ENCODE data around the gene GABBR2. TPM values are rescaled to one million over a fixed set of nuclear protein-coding genes. Genes with fewer than 3 reads are reported as not detected.

Gene GABBR2
- total RNA-seq, 2 experiments from 2014 or later, result not detected

DNA sequence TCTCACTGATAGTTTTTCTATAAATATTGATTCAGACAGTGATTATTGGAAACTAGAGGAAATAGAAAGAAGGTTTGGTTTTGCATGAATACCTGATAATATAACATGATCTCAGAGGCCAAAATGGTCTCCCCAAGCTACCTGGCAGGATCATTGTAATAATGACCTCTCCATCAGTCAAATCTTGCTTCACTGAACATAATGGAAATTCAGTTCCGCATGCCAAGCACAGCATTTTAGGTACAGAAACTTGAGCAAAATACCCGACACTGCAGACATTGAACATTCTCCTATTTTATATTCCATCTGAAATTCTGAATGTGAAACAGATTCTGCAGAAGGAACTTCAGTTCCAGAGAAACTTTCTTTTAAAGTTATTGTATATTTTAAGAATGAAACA lies 444.2 kb downstream of the GABBR2 start:
- no peaks in the 10 kb centered on the region for H3K4me1 ChIP-seq (ENCODE audit: insufficient read depth, low read length, poor library complexity, severe bottlenecking)
- DNase-seq (ENCODE audit: low spot score), result no peak
- CTCF ChIA-PET (ENCODE audit: unreplicated experiment), result no interaction called here
- H3K9me2 ChIP-seq (ENCODE audit: insufficient read depth, low read length), result no peaks in the 10 kb centered on the region
- no peaks in the 10 kb centered on the region for H3K9me3 ChIP-seq (ENCODE audit: low read length)
- H3K4me2 ChIP-seq (ENCODE audit: low read length), result no peak overlapping the region
- no peak for TF ChIP-seq EZH2phosphoT487 (IDR thresholded peaks at IDR 0.05; ENCODE audit: borderline replicate concordance, low read depth, low read length)
- TF ChIP-seq, protein P1, sequence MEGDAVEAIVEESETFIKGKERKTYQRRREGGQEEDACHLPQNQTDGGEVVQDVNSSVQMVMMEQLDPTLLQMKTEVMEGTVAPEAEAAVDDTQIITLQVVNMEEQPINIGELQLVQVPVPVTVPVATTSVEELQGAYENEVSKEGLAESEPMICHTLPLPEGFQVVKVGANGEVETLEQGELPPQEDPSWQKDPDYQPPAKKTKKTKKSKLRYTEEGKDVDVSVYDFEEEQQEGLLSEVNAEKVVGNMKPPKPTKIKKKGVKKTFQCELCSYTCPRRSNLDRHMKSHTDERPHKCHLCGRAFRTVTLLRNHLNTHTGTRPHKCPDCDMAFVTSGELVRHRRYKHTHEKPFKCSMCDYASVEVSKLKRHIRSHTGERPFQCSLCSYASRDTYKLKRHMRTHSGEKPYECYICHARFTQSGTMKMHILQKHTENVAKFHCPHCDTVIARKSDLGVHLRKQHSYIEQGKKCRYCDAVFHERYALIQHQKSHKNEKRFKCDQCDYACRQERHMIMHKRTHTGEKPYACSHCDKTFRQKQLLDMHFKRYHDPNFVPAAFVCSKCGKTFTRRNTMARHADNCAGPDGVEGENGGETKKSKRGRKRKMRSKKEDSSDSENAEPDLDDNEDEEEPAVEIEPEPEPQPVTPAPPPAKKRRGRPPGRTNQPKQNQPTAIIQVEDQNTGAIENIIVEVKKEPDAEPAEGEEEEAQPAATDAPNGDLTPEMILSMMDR (conservative IDR thresholded peaks at IDR 0.05; ENCODE audit: low read length), result no peak
- H4K20me1 ChIP-seq (ENCODE audit: insufficient read depth, low read length), result no peaks in the 10 kb centered on the region
- POLR2A ChIA-PET, result interaction anchor here (0.6 kb wide), 1 partner anchor 497 kb away, joined by 3 read pairs; no protein-coding TSS in a partner anchor
- H3K27ac ChIP-seq (ENCODE audit: low read depth, low read length, poor library complexity, severe bottlenecking), result no peak overlapping the region
- BruUV-seq (replicated peaks), result no TSS peak
- no peak overlapping the region for H3K4me3 ChIP-seq (ENCODE audit: low read depth, low read length, poor library complexity, severe bottlenecking)
- no peak overlapping the region for H2AFZ ChIP-seq (ENCODE audit: low read length)
- no peaks in the 10 kb centered on the region for H3K79me2 ChIP-seq (ENCODE audit: insufficient read depth, low read depth, low read length)
- no peaks in the 10 kb centered on the region for H3K36me3 ChIP-seq (ENCODE audit: insufficient read depth, low read length)
- intact Hi-C loops (cut with micrococcal nuclease; ENCODE audit: unreplicated experiment), result loop anchor here (5.0 kb wide), 1 partner anchor 147 kb away; the partner anchor contains the start of gene TRIM14

DNA sequence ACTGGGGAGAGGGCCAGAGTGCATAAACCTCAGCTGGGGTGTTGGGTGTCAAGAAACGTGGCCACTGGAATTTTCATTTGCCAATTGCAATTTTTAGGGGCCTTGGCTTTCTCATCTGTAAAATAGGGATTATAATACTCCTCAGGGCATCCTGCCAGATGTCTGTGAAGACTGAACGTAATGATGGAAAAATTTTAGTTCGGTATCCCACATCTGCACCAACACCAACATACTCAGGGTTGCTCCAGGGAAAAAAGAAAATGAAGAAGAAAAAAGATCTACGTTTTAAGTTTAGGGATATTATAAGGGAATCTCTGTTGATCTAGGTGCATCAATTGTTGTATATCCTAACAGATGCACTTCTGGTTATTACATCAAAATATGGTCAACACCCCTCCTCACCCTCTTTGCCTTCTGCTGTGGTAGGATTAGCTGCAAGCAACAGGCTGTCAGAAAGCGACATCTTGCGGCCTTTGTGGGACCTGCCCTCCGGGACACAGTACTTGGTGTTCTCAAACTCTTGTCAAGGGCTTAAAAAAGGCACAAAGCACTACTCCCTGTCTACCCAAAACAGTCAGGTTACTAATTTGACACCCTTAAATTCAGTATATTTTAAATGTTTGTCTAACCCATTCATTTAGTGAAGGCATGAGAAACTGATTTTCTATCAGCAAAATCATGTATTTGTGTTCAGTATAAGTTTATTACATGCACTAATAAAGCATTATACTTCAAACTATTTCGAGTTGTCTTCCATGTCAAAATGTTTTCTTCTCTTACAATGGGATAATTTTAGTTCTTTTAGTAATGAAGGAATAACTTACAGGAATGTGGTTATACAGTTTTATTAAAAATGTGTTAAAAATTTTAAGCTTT lies 445.0 kb downstream of the GABBR2 start:
- POLR2A ChIA-PET, result no interaction called here
- peak; percentile 84 for DNase-seq (ENCODE audit: low spot score)
- no peak overlapping the region for H2AFZ ChIP-seq (ENCODE audit: low read length)
- no peaks in the 10 kb centered on the region for H3K9me2 ChIP-seq (ENCODE audit: insufficient read depth, low read length)
- no peaks in the 10 kb centered on the region for H3K36me3 ChIP-seq (ENCODE audit: insufficient read depth, low read length)
- no peak overlapping the region for H3K4me2 ChIP-seq (ENCODE audit: low read length)
- H3K4me3 ChIP-seq (ENCODE audit: low read depth, low read length, poor library complexity, severe bottlenecking), result no peak overlapping the region
- H4K20me1 ChIP-seq (ENCODE audit: insufficient read depth, low read length), result no peaks in the 10 kb centered on the region
- TF ChIP-seq, protein P1 (conservative IDR thresholded peaks at IDR 0.05; ENCODE audit: low read length), result peak; percentile 99
- no peak for TF ChIP-seq EZH2phosphoT487 (IDR thresholded peaks at IDR 0.05; ENCODE audit: borderline replicate concordance, low read depth, low read length)
- CTCF ChIA-PET (ENCODE audit: unreplicated experiment), result no interaction called here
- no peaks in the 10 kb centered on the region for H3K4me1 ChIP-seq (ENCODE audit: insufficient read depth, low read length, poor library complexity, severe bottlenecking)
- no peaks in the 10 kb centered on the region for H3K9me3 ChIP-seq (ENCODE audit: low read length)
- no peak overlapping the region for H3K27ac ChIP-seq (ENCODE audit: low read depth, low read length, poor library complexity, severe bottlenecking)
- intact Hi-C loops (cut with micrococcal nuclease; ENCODE audit: unreplicated experiment), result loop anchor here (1.0 to 5.0 kb wide), 4 partner anchors 58 to 340 kb away; partner anchors contain the start of gene TRIM14
- no TSS peak for BruUV-seq (replicated peaks)
- no peaks in the 10 kb centered on the region for H3K79me2 ChIP-seq (ENCODE audit: insufficient read depth, low read depth, low read length)

DNA sequence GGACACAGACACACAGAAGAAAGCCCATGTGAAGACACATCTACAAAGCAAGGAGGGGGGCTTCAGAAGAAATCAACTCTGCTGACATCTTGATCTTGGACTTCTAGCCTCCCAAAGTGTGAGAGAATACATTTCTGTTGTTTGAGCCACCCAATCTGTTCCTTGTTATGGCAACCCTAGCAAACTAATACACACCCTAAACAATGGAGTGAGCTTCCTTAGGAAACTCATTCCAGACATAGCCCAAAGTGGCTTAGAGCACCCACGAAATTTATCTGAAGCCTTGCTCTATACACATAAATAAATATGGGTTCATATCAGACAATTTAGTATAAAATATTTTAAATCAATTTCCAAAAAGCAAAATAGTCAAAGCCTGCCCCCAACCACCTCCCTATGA lies 445.7 kb downstream of the GABBR2 start:
- Histone ChIP-seq H4K20me1 (ENCODE audit: insufficient read depth, low read length) (no peaks in the 10 kb centered on the region), H3K27ac (ENCODE audit: low read depth, low read length, poor library complexity, severe bottlenecking) (no peak overlapping the region), H2AFZ (ENCODE audit: low read length) (no peak overlapping the region), H3K4me1 (ENCODE audit: insufficient read depth, low read length, poor library complexity, severe bottlenecking) (no peaks in the 10 kb centered on the region), H3K79me2 (ENCODE audit: insufficient read depth, low read depth, low read length) (no peaks in the 10 kb centered on the region), H3K36me3 (ENCODE audit: insufficient read depth, low read length) (no peaks in the 10 kb centered on the region), H3K4me2 (ENCODE audit: low read length) (no peak overlapping the region), H3K9me3 (ENCODE audit: low read length) (no peaks in the 10 kb centered on the region), H3K9me2 (ENCODE audit: insufficient read depth, low read length) (no peaks in the 10 kb centered on the region), H3K4me3 (ENCODE audit: low read depth, low read length, poor library complexity, severe bottlenecking) (no peak overlapping the region)
- intact Hi-C loops (cut with micrococcal nuclease; ENCODE audit: unreplicated experiment), result loop anchor here (1.0 to 5.0 kb wide), 4 partner anchors 58 to 340 kb away; partner anchors contain the start of gene TRIM14
- BruUV-seq (replicated peaks), result no TSS peak
- ChIA-PET CTCF (ENCODE audit: unreplicated experiment) (interaction anchor here (0.6 kb wide), 1 partner anchor 45 kb away, joined by 3 read pairs; no protein-coding TSS in a partner anchor), POLR2A (no interaction called here)
- DNase-seq (ENCODE audit: low spot score), result no peak
- TF ChIP-seq, protein P1 (conservative IDR thresholded peaks at IDR 0.05; ENCODE audit: low read length), result no peak
- no peak for TF ChIP-seq EZH2phosphoT487 (IDR thresholded peaks at IDR 0.05; ENCODE audit: borderline replicate concordance, low read depth, low read length)
